Panc1 (cell line): Measurements from ENCODE around the gene HBP1. TPM values are rescaled to one million over a fixed set of nuclear protein-coding genes. Genes with fewer than 3 reads are reported as not detected.

ENCODE experiments used
- ATAC-seq: fragments of 200-7000 bp; cut with Tn5 transposase; 2 replicates; pipeline ENCODE4 v1.9.1; 2020; ENCODE audit warnings: mild to moderate bottlenecking, moderate library complexity
- BruUV-seq: library from RNA; stranded (reverse); fragments of 400-500 nt; replicated peaks from 2 replicates; lab custom pipeline; 2021; lab: Mats Ljungman, UMichigan
- CTCF ChIA-PET: fragments of 300-600 bp; sonication (Branson Sonifier 250); formaldehyde crosslinking; loops from one replicate; lab custom pipeline; 2022; ENCODE audit warnings: antibody characterized with exemption; lab: Charles Lee
- POLR2A ChIA-PET: fragments of 300-600 bp; sonication (Branson Sonifier 250); formaldehyde crosslinking; loops from one replicate; lab custom pipeline; 2022; ENCODE audit warnings: antibody characterized with exemption; lab: Charles Lee
- DNase-seq: peaks from one replicate; pipeline ENCODE4 v3.0.0-alpha.2; 2010; ENCODE audit warnings: low read depth, low spot score
- H3K27ac ChIP-seq: 2 replicates; pipeline ENCODE4 v1.5.1; 2011; ENCODE audit warnings: mild to moderate bottlenecking, low read length, inconsistent platforms
- H3K27me3 ChIP-seq: fragments of 200-500 bp; sonication (Bioruptor generic); 2 replicates; pipeline ENCODE4 v1.6.0; 2014; ENCODE audit warnings: low read length, inconsistent platforms; ENCODE audit not compliant: control insufficient read depth, insufficient read depth
- H3K36me3 ChIP-seq: fragments of 200-500 bp; sonication (Bioruptor generic); 2 replicates; pipeline ENCODE4 v1.5.1; 2014; ENCODE audit warnings: inconsistent platforms, mild to moderate bottlenecking, low read length, moderate library complexity; ENCODE audit not compliant: control insufficient read depth, insufficient read depth
- H3K4me1 ChIP-seq: 2 replicates; pipeline ENCODE4 v1.5.1; 2011; ENCODE audit warnings: inconsistent platforms, mild to moderate bottlenecking, low read length, moderate library complexity; ENCODE audit not compliant: control insufficient read depth, insufficient read depth
- H3K4me3 ChIP-seq, 2 experiments: 2 replicates each; pipeline ENCODE4 v1.5.1; 2011 to 2012; ENCODE audit warnings: low read depth in 2 of 2, low read length in 2 of 2, mild to moderate bottlenecking in 2 of 2, inconsistent platforms in 1 of 2, moderate library complexity in 1 of 2
- H3K9me3 ChIP-seq: fragments of 200-500 bp; sonication (Bioruptor generic); 2 replicates; pipeline ENCODE4 v1.5.1; 2014; ENCODE audit warnings: low read depth, mild to moderate bottlenecking, inconsistent platforms, low read length, moderate library complexity; ENCODE audit not compliant: control insufficient read depth, insufficient read depth
- CTCF ChIP-seq: fragments of 450-650 bp; IDR thresholded peaks from 2 replicates; pipeline ENCODE4 v1.5.1; 2017; ENCODE audit warnings: mild to moderate bottlenecking
- POLR2AphosphoS5 ChIP-seq: IDR thresholded peaks from 2 replicates; pipeline ENCODE4 v1.6.1; 2012; ENCODE audit warnings: mild to moderate bottlenecking, low read depth, low read length, moderate library complexity
- SIN3A ChIP-seq: IDR thresholded peaks from 2 replicates; pipeline ENCODE4 v1.6.1; 2012; ENCODE audit warnings: low read depth, mild to moderate bottlenecking, low read length, moderate library complexity, borderline replicate concordance; ENCODE audit not compliant: insufficient read depth
- TCF7L2 ChIP-seq: IDR thresholded peaks from 2 replicates; pipeline ENCODE4 v1.6.1; 2011; ENCODE audit warnings: mild to moderate bottlenecking, low read depth, low read length, inconsistent platforms
- in situ Hi-C: cut with HindIII; loops from 2 replicates; pipeline ENCODE4 v1.10.0; 2016; ENCODE audit warnings: low sequenced_read_pairs, low pct_unique_long_range_greater_than_20kb
- intact Hi-C: fragments of 100-400 bp; cut with micrococcal nuclease; formaldehyde crosslinking; loops from one replicate; pipeline ENCODE4 v1.10.0; 2022; ENCODE audit not compliant: unreplicated experiment
- total RNA-seq: library from RNA; stranded (reverse); gene quantifications from one replicate; pipeline ENCODE4 v1.2.1, GENCODE V29; 2021; ENCODE audit not compliant: unreplicated experiment
- TF ChIP-seq, protein P1 (sequence below), 2 experiments: IDR thresholded peaks; 2 replicates each; pipeline ENCODE4 v1.6.1; 2011 to 2012; ENCODE audit warnings: low read depth in 2 of 2, control low read depth in 1 of 2, low read length in 1 of 2, mild to moderate bottlenecking in 1 of 2, moderate library complexity in 1 of 2; ENCODE audit not compliant: insufficient read depth in 1 of 2

HBP1 gene
- total RNA-seq, 1 experiment from 2014 or later: 28.1 TPM

DNA sequence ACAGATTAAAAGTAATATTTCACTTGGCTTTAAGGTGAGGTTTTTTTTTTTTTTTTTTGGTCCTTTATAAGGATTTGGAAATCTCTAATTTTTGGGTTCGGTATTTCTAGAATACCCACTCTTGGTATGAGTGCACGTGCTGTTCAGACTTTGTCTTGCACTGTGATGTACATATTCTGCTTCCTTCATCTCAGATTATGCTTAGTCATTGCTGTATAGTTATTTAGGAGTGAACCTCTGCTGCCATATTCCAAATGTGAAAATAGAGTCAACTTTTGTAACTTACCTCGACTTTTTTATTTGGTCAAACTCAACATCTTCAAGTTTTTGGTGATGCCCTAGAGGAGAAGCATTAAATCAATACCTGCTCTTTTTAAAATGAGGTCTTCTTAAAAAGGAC, 40.1 kb upstream of the HBP1 start:
- Histone ChIP-seq H3K4me1 (no peaks in the 10 kb centered on the region), H3K27me3 (peaks cover 3% of the 10 kb centered on the region; the same call in 1 of the 2 replicates), H3K36me3 (no peaks in the 10 kb centered on the region; the same call in 1 of the 2 replicates), H3K4me3 (no peak overlapping the region), H3K27ac (no peak overlapping the region), H3K9me3 (no peaks in the 10 kb centered on the region)
- TF ChIP-seq, protein P1, sequence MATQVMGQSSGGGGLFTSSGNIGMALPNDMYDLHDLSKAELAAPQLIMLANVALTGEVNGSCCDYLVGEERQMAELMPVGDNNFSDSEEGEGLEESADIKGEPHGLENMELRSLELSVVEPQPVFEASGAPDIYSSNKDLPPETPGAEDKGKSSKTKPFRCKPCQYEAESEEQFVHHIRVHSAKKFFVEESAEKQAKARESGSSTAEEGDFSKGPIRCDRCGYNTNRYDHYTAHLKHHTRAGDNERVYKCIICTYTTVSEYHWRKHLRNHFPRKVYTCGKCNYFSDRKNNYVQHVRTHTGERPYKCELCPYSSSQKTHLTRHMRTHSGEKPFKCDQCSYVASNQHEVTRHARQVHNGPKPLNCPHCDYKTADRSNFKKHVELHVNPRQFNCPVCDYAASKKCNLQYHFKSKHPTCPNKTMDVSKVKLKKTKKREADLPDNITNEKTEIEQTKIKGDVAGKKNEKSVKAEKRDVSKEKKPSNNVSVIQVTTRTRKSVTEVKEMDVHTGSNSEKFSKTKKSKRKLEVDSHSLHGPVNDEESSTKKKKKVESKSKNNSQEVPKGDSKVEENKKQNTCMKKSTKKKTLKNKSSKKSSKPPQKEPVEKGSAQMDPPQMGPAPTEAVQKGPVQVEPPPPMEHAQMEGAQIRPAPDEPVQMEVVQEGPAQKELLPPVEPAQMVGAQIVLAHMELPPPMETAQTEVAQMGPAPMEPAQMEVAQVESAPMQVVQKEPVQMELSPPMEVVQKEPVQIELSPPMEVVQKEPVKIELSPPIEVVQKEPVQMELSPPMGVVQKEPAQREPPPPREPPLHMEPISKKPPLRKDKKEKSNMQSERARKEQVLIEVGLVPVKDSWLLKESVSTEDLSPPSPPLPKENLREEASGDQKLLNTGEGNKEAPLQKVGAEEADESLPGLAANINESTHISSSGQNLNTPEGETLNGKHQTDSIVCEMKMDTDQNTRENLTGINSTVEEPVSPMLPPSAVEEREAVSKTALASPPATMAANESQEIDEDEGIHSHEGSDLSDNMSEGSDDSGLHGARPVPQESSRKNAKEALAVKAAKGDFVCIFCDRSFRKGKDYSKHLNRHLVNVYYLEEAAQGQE (IDR thresholded peaks at IDR 0.05; ENCODE audit: insufficient read depth in 1 of 2, low read depth in 2 of 2, low read length in 1 of 2): no peak
- TF ChIP-seq POLR2AphosphoS5: no peak
- no peak for TF ChIP-seq CTCF
- no peak for TF ChIP-seq SIN3A
- no peak for TF ChIP-seq TCF7L2
- no TSS peak for BruUV-seq
- in situ Hi-C loops (no loop called here), intact Hi-C loops (no loop called here)
- ATAC-seq: no peak
- POLR2A ChIA-PET: no interaction called here
- CTCF ChIA-PET: no interaction called here
- DNase-seq: no peak

DNA sequence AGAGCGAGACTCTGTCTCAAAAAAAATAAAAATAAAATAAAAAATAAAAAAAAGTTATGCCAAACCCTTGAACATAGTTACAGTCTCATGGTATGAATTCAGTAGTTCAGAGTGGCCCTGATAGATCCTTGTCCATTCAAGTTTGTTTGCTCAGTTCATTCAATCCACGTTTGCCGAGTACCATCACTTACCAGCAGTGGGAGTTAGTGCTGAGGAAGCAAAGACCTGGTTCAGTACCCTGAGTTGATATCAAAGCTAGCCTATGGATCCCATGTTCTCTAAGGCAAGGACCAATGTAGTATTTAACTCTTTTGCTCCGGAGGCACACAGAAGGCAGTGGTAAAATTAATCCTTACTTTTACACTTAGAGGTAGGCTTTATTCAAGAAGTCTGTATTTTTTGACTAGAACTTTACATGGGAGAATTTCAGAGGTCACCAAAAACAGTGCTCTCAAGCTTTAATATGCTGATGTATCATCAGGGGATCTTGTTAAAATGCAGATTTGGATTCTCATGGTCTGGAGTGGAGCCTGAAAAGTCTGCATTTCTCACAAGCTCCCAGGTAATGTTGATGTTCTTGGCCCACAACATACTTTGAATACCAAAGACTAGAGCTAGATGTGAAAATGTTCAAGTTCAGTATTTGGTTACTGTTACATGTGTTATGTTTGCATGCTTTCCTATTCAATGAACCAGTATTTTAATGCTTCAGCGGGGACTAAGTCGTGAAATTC, 38.1 kb upstream of the HBP1 start:
- Histone ChIP-seq H3K4me1 (no peaks in the 10 kb centered on the region), H3K36me3 (no peaks in the 10 kb centered on the region), H3K4me3 (no peak overlapping the region), H3K9me3 (no peaks in the 10 kb centered on the region), H3K27me3 (peaks cover 6% of the 10 kb centered on the region; the same call in 1 of the 2 replicates), H3K27ac (no peak overlapping the region)
- no peak for DNase-seq
- intact Hi-C loops: no loop called here
- no peak for ATAC-seq
- POLR2A ChIA-PET: no interaction called here
- CTCF ChIA-PET: no interaction called here
- BruUV-seq: no TSS peak
- in situ Hi-C loops: no loop called here
- TF ChIP-seq, protein P1 (IDR thresholded peaks at IDR 0.05; ENCODE audit: insufficient read depth in 1 of 2, low read depth in 2 of 2, low read length in 1 of 2): no peak
- TF ChIP-seq SIN3A (no peak), TCF7L2 (no peak), POLR2AphosphoS5 (no peak), CTCF (no peak)
